Astrocyte of the spinal cord (primary cell): ENCODE measurements around the gene PRDM10.

ENCODE experiments used
- DNase-seq: peaks from one replicate; pipeline ENCODE4 v3.0.0; 2011; ENCODE audit warnings: low read depth, low spot score
- H3K4me3 ChIP-seq: 2 replicates; pipeline ENCODE4 v1.5.1; 2011; ENCODE audit warnings: low read depth, mild to moderate bottlenecking, low read length, moderate library complexity
- CTCF ChIP-seq: IDR thresholded peaks from 2 replicates; pipeline ENCODE4 v1.5.1; 2012; ENCODE audit warnings: low read depth, mild to moderate bottlenecking, low read length, inconsistent platforms
- in situ Hi-C: cut with HindIII; loops from 2 replicates; pipeline ENCODE4 v1.10.0; 2017; ENCODE audit warnings: low sequenced_read_pairs

PRDM10 gene

GRCh38 chr11:129933891-129934290, 68.7 kb downstream of the PRDM10 start:
- no peak for TF ChIP-seq CTCF
- DNase-seq: no peak
- in situ Hi-C loops: no loop called here
- H3K4me3 ChIP-seq: no peak overlapping the region

- in situ Hi-C loops: no loop called here
- no peak overlapping the region for H3K4me3 ChIP-seq
- TF ChIP-seq CTCF: no peak
- no peak for DNase-seq
These were observed 69.4 kb downstream of the PRDM10 start for GRCh38 chr11:129933262-129933661.

- H3K4me3 ChIP-seq: no peak overlapping the region
- in situ Hi-C loops: no loop called here
- no peak for DNase-seq
- no peak for TF ChIP-seq CTCF
These were observed 70.1 kb downstream of the PRDM10 start for GRCh38 chr11:129932381-129933067.

GRCh38 chr11:129930743-129931142, 71.9 kb downstream of the PRDM10 start:
- in situ Hi-C loops: no loop called here

GRCh38 chr11:129930296-129930695, 72.3 kb downstream of the PRDM10 start:
- no peak for DNase-seq
- no peak for TF ChIP-seq CTCF
- in situ Hi-C loops: no loop called here
- no peak overlapping the region for H3K4me3 ChIP-seq

More at GRCh38 chr11:129930743-129931142, 71.9 kb downstream of the PRDM10 start:
- TF ChIP-seq CTCF: no peak
- H3K4me3 ChIP-seq: no peak overlapping the region
- no peak for DNase-seq

- no peak for DNase-seq
- H3K4me3 ChIP-seq: no peak overlapping the region
- in situ Hi-C loops: no loop called here
- TF ChIP-seq CTCF: no peak
These were observed 72.9 kb downstream of the PRDM10 start for GRCh38 chr11:129929721-129930120.
